H1 (cell line): ENCODE measurements around the gene MYBL2. TPM values are rescaled to one million over a fixed set of nuclear protein-coding genes. Genes with fewer than 3 reads are reported as not detected.

ENCODE experiments used
- CTCF ChIA-PET: fragments of 300-600 bp; sonication (Branson Sonifier 250); formaldehyde crosslinking; loops from one replicate; lab custom pipeline; 2021; ENCODE audit not compliant: partially characterized antibody; lab: Charles Lee
- POLR2A ChIA-PET: fragments of 300-600 bp; sonication (Branson Sonifier 250); formaldehyde crosslinking; loops from one replicate; lab custom pipeline; 2021; ENCODE audit warnings: inconsistent platforms; ENCODE audit not compliant: partially characterized antibody; lab: Charles Lee
- DNase-seq, 2 experiments: peaks; one replicate each; pipeline versions ENCODE4 v3.0.0 to v3.0.0-alpha.2; 2010 to 2022; ENCODE audit warnings: low spot score in 2 of 2, low read depth in 1 of 2, mixed read lengths in 1 of 2
- FAIRE-seq: peaks from 2 replicates; lab custom pipeline; 2011; peaks lifted over from hg19 to GRCh38; lab: Jason Lieb, UNC
- H2AFZ ChIP-seq: 2 replicates; pipeline ENCODE4 v1.8.1; 2012; ENCODE audit warnings: low read length, inconsistent platforms
- H2AK5ac ChIP-seq: 2 replicates; pipeline ENCODE4 v1.6.1; 2013; ENCODE audit warnings: low read depth, low read length
- H2BK120ac ChIP-seq: replicated peaks from 2 replicates; pipeline ENCODE3; 2013; ENCODE audit warnings: low read depth, low read length, inconsistent platforms
- H2BK12ac ChIP-seq: 2 replicates; pipeline ENCODE4 v1.6.1; 2013; ENCODE audit warnings: low read depth, low read length
- H2BK15ac ChIP-seq: 2 replicates; pipeline ENCODE4 v1.6.1; 2013; ENCODE audit warnings: low read length
- H2BK20ac ChIP-seq: 2 replicates; pipeline ENCODE4 v1.6.1; 2013; ENCODE audit warnings: low read length
- H2BK5ac ChIP-seq: 2 replicates; pipeline ENCODE4 v1.6.1; 2013; ENCODE audit warnings: low read depth, low read length
- H3K14ac ChIP-seq: 2 replicates; pipeline ENCODE4 v1.6.1; 2013; ENCODE audit warnings: inconsistent platforms; ENCODE audit not compliant: insufficient read length
- H3K18ac ChIP-seq: 2 replicates; pipeline ENCODE4 v1.6.1; 2013; ENCODE audit warnings: low read length; ENCODE audit errors: extremely low read depth
- H3K23ac ChIP-seq: 2 replicates; pipeline ENCODE4 v1.6.1; 2013; ENCODE audit warnings: inconsistent platforms; ENCODE audit not compliant: insufficient read length
- H3K23me2 ChIP-seq: 2 replicates; pipeline ENCODE4 v1.6.1; 2013; ENCODE audit warnings: low read depth, low read length
- H3K27ac ChIP-seq: 2 replicates; pipeline ENCODE4 v1.6.1; 2011; ENCODE audit warnings: low read depth, low read length, inconsistent platforms
- H3K27me3 ChIP-seq, 4 experiments: replicated peaks in 1 of 4; 1 replicate in 1 of 4; 2 replicates in 3 of 4; pipeline versions ENCODE4 v1.6.1 to v1.8.1; 2011 to 2013; ENCODE audit warnings: low read length in 3 of 4, mild to moderate bottlenecking in 3 of 4, inconsistent platforms in 2 of 4, mixed read lengths in 2 of 4, moderate library complexity in 1 of 4; ENCODE audit not compliant: control insufficient read depth in 3 of 4, insufficient read depth in 3 of 4; ENCODE audit errors: extremely low read depth in 1 of 4
- H3K36me3 ChIP-seq, 4 experiments: 2 replicates each; pipeline versions ENCODE4 v1.6.1 to v1.8.1; 2011 to 2013; ENCODE audit warnings: mild to moderate bottlenecking in 4 of 4, low read length in 3 of 4, moderate library complexity in 2 of 4, control low read depth in 1 of 4, inconsistent platforms in 1 of 4; ENCODE audit not compliant: insufficient read depth in 4 of 4, control insufficient read depth in 2 of 4
- H3K4ac ChIP-seq: replicated peaks from 2 replicates; pipeline ENCODE3; 2013; ENCODE audit warnings: low read length, low read depth, mixed read lengths, inconsistent platforms; ENCODE audit not compliant: insufficient read length
- H3K4me1 ChIP-seq, 4 experiments: replicated peaks in 1 of 4; 1 replicate in 1 of 4; 2 replicates in 3 of 4; pipeline versions ENCODE4 v1.6.1 to v1.8.1; 2011 to 2013; ENCODE audit warnings: low read length in 3 of 4, inconsistent platforms in 2 of 4, mixed read lengths in 1 of 4; ENCODE audit not compliant: insufficient read depth in 4 of 4, control insufficient read depth in 3 of 4
- H3K4me2 ChIP-seq, 2 experiments: 2 replicates each; pipeline versions ENCODE4 v1.6.1 to v1.8.1; 2011 to 2013; ENCODE audit warnings: low read depth in 2 of 2, low read length in 2 of 2, control low read depth in 1 of 2, inconsistent platforms in 1 of 2, mild to moderate bottlenecking in 1 of 2; ENCODE audit not compliant: insufficient read depth in 1 of 2
- H3K4me3 ChIP-seq, 4 experiments: fragments of 200-600, 300-600 bp in 1 of 4; sonication (generic), shearing (Covaris generic), sonication (Bioruptor Twin) in 1 of 4; 2 replicates each; pipeline versions ENCODE4 v1.5.1 to v1.8.1; 2011 to 2016; ENCODE audit warnings: low read length in 4 of 4, low read depth in 3 of 4, control low read depth in 2 of 4, inconsistent platforms in 2 of 4, mild to moderate bottlenecking in 2 of 4, mixed read lengths in 1 of 4, moderate library complexity in 1 of 4; ENCODE audit not compliant: insufficient read depth in 2 of 4; ENCODE audit errors: extremely low read depth in 1 of 4
- H3K56ac ChIP-seq: replicated peaks from 2 replicates; pipeline ENCODE3; 2013; ENCODE audit warnings: low read depth, mild to moderate bottlenecking, mixed read lengths, low read length, inconsistent platforms; ENCODE audit not compliant: insufficient read length
- H3K79me1 ChIP-seq: 2 replicates; pipeline ENCODE4 v1.6.1; 2013; ENCODE audit warnings: low read depth, low read length, control low read depth
- H3K79me2 ChIP-seq, 2 experiments: 2 replicates each; pipeline versions ENCODE4 v1.6.1 to v1.8.1; 2012 to 2013; ENCODE audit warnings: low read length in 2 of 2, mild to moderate bottlenecking in 2 of 2, inconsistent platforms in 1 of 2; ENCODE audit not compliant: insufficient read depth in 2 of 2, control insufficient read depth in 1 of 2
- H3K9ac ChIP-seq, 4 experiments: replicated peaks in 1 of 4; 1 replicate in 1 of 4; 2 replicates in 3 of 4; pipeline versions ENCODE4 v1.6.1 to v1.8.1; 2011 to 2013; ENCODE audit warnings: low read depth in 3 of 4, low read length in 3 of 4, control low read depth in 2 of 4, mild to moderate bottlenecking in 2 of 4, moderate library complexity in 2 of 4, inconsistent platforms in 1 of 4; ENCODE audit errors: extremely low read depth in 1 of 4
- H3K9me3 ChIP-seq, 2 experiments: 2 replicates each; pipeline versions ENCODE4 v1.6.1 to v1.8.1; 2012 to 2013; ENCODE audit warnings: mild to moderate bottlenecking in 2 of 2, moderate library complexity in 2 of 2, control low read depth in 1 of 2, inconsistent platforms in 1 of 2, low read depth in 1 of 2, low read length in 1 of 2, mixed read lengths in 1 of 2; ENCODE audit not compliant: insufficient read depth in 2 of 2
- H4K20me1 ChIP-seq, 2 experiments: replicated peaks in 1 of 2; 2 replicates each; pipeline versions ENCODE3 to v1.8.1; 2011 to 2013; ENCODE audit warnings: inconsistent platforms in 2 of 2, low read length in 2 of 2, mild to moderate bottlenecking in 1 of 2; ENCODE audit not compliant: insufficient read depth in 2 of 2, control insufficient read depth in 1 of 2
- H4K5ac ChIP-seq: 2 replicates; pipeline ENCODE4 v1.6.1; 2013; ENCODE audit warnings: low read length, low read depth, mixed read lengths, inconsistent platforms; ENCODE audit not compliant: insufficient read length
- H4K8ac ChIP-seq: 2 replicates; pipeline ENCODE4 v1.8.0; 2013; ENCODE audit warnings: mild to moderate bottlenecking, moderate library complexity, low read length, inconsistent platforms; ENCODE audit not compliant: insufficient read depth; ENCODE audit errors: extremely low read depth
- H4K91ac ChIP-seq: replicated peaks from 2 replicates; pipeline ENCODE3; 2013; ENCODE audit warnings: low read length, mixed read lengths, inconsistent platforms; ENCODE audit not compliant: insufficient read length
- CEBPB ChIP-seq: IDR thresholded peaks from 2 replicates; pipeline ENCODE4 v1.6.1; 2012; ENCODE audit warnings: low read depth, low read length
- CREB1 ChIP-seq: IDR thresholded peaks from 2 replicates; pipeline ENCODE4 v1.6.1; 2012; ENCODE audit warnings: inconsistent platforms
- EZH2 ChIP-seq: fragments of 200-600 bp; sonication (generic); IDR thresholded peaks from 2 replicates; pipeline ENCODE4 v1.7.1; 2012; ENCODE audit warnings: low read depth, mild to moderate bottlenecking, moderate library complexity, low read length, inconsistent platforms; ENCODE audit not compliant: severe bottlenecking
- GABPA ChIP-seq: IDR thresholded peaks from 2 replicates; pipeline ENCODE4 v1.6.1; 2011; ENCODE audit warnings: mild to moderate bottlenecking, low read length, moderate library complexity, borderline replicate concordance; ENCODE audit not compliant: insufficient read depth
- KDM4A ChIP-seq: IDR thresholded peaks from one replicate; pipeline ENCODE4 v1.7.1; 2012; ENCODE audit warnings: low read depth, mild to moderate bottlenecking, moderate library complexity, low read length, inconsistent platforms; ENCODE audit not compliant: severe bottlenecking
- KDM5A ChIP-seq: fragments of 200-600 bp; IDR thresholded peaks from 2 replicates; pipeline ENCODE4 v1.7.1; 2012; ENCODE audit warnings: mild to moderate bottlenecking, low read length, inconsistent platforms, mixed read lengths
- POLR2AphosphoS5 ChIP-seq: IDR thresholded peaks from 2 replicates; pipeline ENCODE4 v1.6.1; 2011; ENCODE audit warnings: low read depth, low read length
- RAD21 ChIP-seq, 2 experiments: IDR thresholded peaks in 1 of 2; conservative IDR thresholded peaks in 1 of 2; 2 replicates each; pipeline ENCODE4 v1.6.1; 2011; ENCODE audit warnings: low read depth in 2 of 2, low read length in 2 of 2, improper control_type of control experiment in 1 of 2, inconsistent platforms in 1 of 2, mild to moderate bottlenecking in 1 of 2, moderate library complexity in 1 of 2
- SIN3A ChIP-seq, 2 experiments: IDR thresholded peaks in 1 of 2; conservative IDR thresholded peaks in 1 of 2; 2 replicates each; pipeline ENCODE4 v1.6.1; 2011 to 2012; ENCODE audit warnings: low read length in 2 of 2, improper control_type of control experiment in 1 of 2, low read depth in 1 of 2, mild to moderate bottlenecking in 1 of 2
- SP4 ChIP-seq: IDR thresholded peaks from 2 replicates; pipeline ENCODE4 v1.6.1; 2012; ENCODE audit warnings: low read length, inconsistent platforms
- SUZ12 ChIP-seq: fragments of 200-600 bp; sonication (generic); IDR thresholded peaks from 2 replicates; pipeline ENCODE4 v1.6.1; 2012; ENCODE audit warnings: mild to moderate bottlenecking, inconsistent platforms, low read length, moderate library complexity, mixed read lengths
- TAF1 ChIP-seq: IDR thresholded peaks from 2 replicates; pipeline ENCODE4 v1.6.1; 2011; ENCODE audit warnings: mild to moderate bottlenecking, low read depth, low read length
- TEAD4 ChIP-seq: IDR thresholded peaks from 2 replicates; pipeline ENCODE4 v1.6.1; 2012; ENCODE audit warnings: low read depth, low read length, inconsistent platforms, mixed read lengths
- WGBS, 2 experiments: shearing (Covaris generic) in 1 of 2; methylation state at CpG; one replicate each; pipeline versions ENCODE4 v1.1.6 to v1.1.7; 2013 to 2015; ENCODE audit warnings: low lambda C conversion rate in 2 of 2, mixed read lengths in 2 of 2, inconsistent platforms in 1 of 2, low coverage in 1 of 2, missing lambda C conversion rate in 1 of 2; ENCODE audit not compliant: insufficient replicate concordance in 2 of 2, insufficient coverage in 1 of 2, insufficient read length in 1 of 2; ENCODE audit errors: extremely low coverage in 1 of 2, missing lambda C conversion rate in 1 of 2; 5-methylcytosine and 5-hydroxymethylcytosine counted together
- polyA plus RNA-seq, 7 experiments: library from polyadenylated mRNA; depleted of rRNA in 3 of 7; stranded (reverse) in 5 of 7; unstranded in 2 of 7; fragments of >200 nt in 5 of 7; fragments of 200-250 nt in 2 of 7; gene quantifications; 1 replicate in 5 of 7; 2 replicates in 1 of 7; 4 replicates in 1 of 7; pipeline versions ENCODE4 v1.2.1 to v1.2.3, GENCODE V29; 2011 to 2013; ENCODE audit warnings: missing spikeins in 2 of 7, mixed read lengths in 2 of 7
- total RNA-seq: library from RNA; stranded (reverse); fragmentation: NEBNext Ultra II Directional; extraction: Animal tissue kit (Norgen Biotek cat#: 25700); gene quantifications from 2 replicates; pipeline ENCODE4 v1.2.1, GENCODE V29; 2021

The MYBL2 gene
- total and polyA plus RNA-seq, 2 of the 8 experiments (the other 6 are each of a cell fraction or from before 2014, with no cell fraction given), result 75.3 to 207 TPM

DNA sequence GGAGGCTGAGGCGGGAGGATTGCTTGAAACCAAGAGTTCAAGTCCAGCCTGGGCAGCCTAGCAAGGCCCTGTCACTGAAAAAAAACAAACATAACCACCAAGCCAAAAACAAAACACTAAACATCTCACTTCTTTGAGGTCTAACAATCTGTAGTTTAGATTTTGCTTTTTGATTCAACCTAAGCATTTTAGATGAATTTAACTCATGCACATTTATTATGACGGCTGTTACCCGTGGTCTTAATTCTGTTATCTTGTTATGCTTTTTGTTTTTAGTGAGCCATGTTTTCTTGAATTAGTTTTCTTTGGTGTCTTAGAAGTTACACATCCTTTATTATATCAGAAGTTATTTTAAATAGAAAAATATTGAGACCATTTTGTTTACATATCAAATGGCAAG, 73.7 kb downstream of the MYBL2 start:
- ChIA-PET CTCF (no interaction called here), POLR2A (no interaction called here)
- H3K4ac ChIP-seq, result no peak overlapping the region
- no peak overlapping the region for H2BK12ac ChIP-seq
- no peak overlapping the region for H3K9ac ChIP-seq
- no peak overlapping the region for H4K8ac ChIP-seq
- H3K18ac ChIP-seq, result no peak overlapping the region
- no peak overlapping the region for H2AFZ ChIP-seq
- H2BK20ac ChIP-seq, result no peak overlapping the region
- H3K23ac ChIP-seq, result no peak overlapping the region
- H4K91ac ChIP-seq, result no peak overlapping the region
- H3K27ac ChIP-seq, result no peak overlapping the region
- no peak for DNase-seq
- H3K4me1 ChIP-seq, result no peaks in the 10 kb centered on the region
- H3K79me2 ChIP-seq, result no peaks in the 10 kb centered on the region
- no peaks in the 10 kb centered on the region for H3K79me1 ChIP-seq
- no peak overlapping the region for H2BK120ac ChIP-seq
- no peaks in the 10 kb centered on the region for H3K9me3 ChIP-seq
- no peak for FAIRE-seq
- H3K14ac ChIP-seq, result no peak overlapping the region
- no peaks in the 10 kb centered on the region; a peak in 1 of 7 replicates for H3K27me3 ChIP-seq
- no peaks in the 10 kb centered on the region for H3K36me3 ChIP-seq
- H2BK15ac ChIP-seq, result no peak overlapping the region
- no peak overlapping the region for H2AK5ac ChIP-seq
- no peak overlapping the region for H3K56ac ChIP-seq
- TF ChIP-seq SP4, result no peak
- TF ChIP-seq CEBPB, result no peak
- TF ChIP-seq GABPA, result no peak
- TF ChIP-seq SIN3A (conservative IDR thresholded peaks at IDR 0.05 in 1 of 2, IDR thresholded peaks at IDR 0.05 in 1 of 2; ENCODE audit: low read depth in 1 of 2, low read length in 2 of 2), result no peak
- TF ChIP-seq KDM4A, result no peak
- TF ChIP-seq EZH2, result no peak
- no peak for TF ChIP-seq KDM5A
- no peak for TF ChIP-seq SUZ12
- TF ChIP-seq RAD21 (IDR thresholded peaks at IDR 0.05 in 1 of 2, conservative IDR thresholded peaks at IDR 0.05 in 1 of 2; ENCODE audit: low read depth in 2 of 2, low read length in 2 of 2), result no peak
- TF ChIP-seq CREB1, result no peak
- no peak for TF ChIP-seq TEAD4
- TF ChIP-seq POLR2AphosphoS5, result no peak
- no peak for TF ChIP-seq TAF1
- no peak overlapping the region for H3K4me2 ChIP-seq
- 83% methylated on average over 3 of the region's 3 CpGs; no CpG with 5 or more reads in 1 of the 2 experiments for WGBS, 2 experiments
- H4K5ac ChIP-seq, result no peak overlapping the region
- no peak overlapping the region for H3K4me3 ChIP-seq
- no peaks in the 10 kb centered on the region for H3K23me2 ChIP-seq
- H2BK5ac ChIP-seq, result no peak overlapping the region
- no peaks in the 10 kb centered on the region for H4K20me1 ChIP-seq
